ENCODE measurements around the gene S100A4.
A peak's percentile ranks its signal among the peaks of the same experiment; 100 is the strongest.

The S100A4 gene

GRCh38 chr1:153537376-153537730, 8.3 kb downstream of the S100A4 start:
- Histone ChIP-seq H3K27me3 (ENCODE audit: insufficient read depth, low read length) (peaks cover 6% of the 10 kb centered on the region; the same call in 1 of the 2 replicates), H3K4me1 (ENCODE audit: insufficient read depth, low read length) (peaks cover 30% of the 10 kb centered on the region), H3K9me3 (ENCODE audit: insufficient read depth, low read depth, low read length) (no peaks in the 10 kb centered on the region), H3K4me3 (ENCODE audit: low read length) (no peak overlapping the region), H3K9ac (ENCODE audit: low read depth, low read length) (no peak overlapping the region), H3K27ac (ENCODE audit: low read depth, low read length) (no peak overlapping the region), H3K36me3 (ENCODE audit: insufficient read depth, low read length) (no peaks in the 10 kb centered on the region)
- WGBS, result 94% methylated on average over 6 of the region's 6 CpGs

- 85% methylated on average over 9 of the region's 9 CpGs for WGBS
- Histone ChIP-seq H3K27me3 (ENCODE audit: insufficient read depth, low read length) (peaks cover 6% of the 10 kb centered on the region; the same call in 1 of the 2 replicates), H3K4me3 (ENCODE audit: low read length) (no peak overlapping the region), H3K9me3 (ENCODE audit: insufficient read depth, low read depth, low read length) (no peaks in the 10 kb centered on the region), H3K4me1 (ENCODE audit: insufficient read depth, low read length) (peaks cover 35% of the 10 kb centered on the region), H3K27ac (ENCODE audit: low read depth, low read length) (no peak overlapping the region), H3K9ac (ENCODE audit: low read depth, low read length) (no peak overlapping the region), H3K36me3 (ENCODE audit: insufficient read depth, low read length) (no peaks in the 10 kb centered on the region)
Observed at GRCh38 chr1:153536671-153537375, 8.8 kb downstream of the S100A4 start.

DNA sequence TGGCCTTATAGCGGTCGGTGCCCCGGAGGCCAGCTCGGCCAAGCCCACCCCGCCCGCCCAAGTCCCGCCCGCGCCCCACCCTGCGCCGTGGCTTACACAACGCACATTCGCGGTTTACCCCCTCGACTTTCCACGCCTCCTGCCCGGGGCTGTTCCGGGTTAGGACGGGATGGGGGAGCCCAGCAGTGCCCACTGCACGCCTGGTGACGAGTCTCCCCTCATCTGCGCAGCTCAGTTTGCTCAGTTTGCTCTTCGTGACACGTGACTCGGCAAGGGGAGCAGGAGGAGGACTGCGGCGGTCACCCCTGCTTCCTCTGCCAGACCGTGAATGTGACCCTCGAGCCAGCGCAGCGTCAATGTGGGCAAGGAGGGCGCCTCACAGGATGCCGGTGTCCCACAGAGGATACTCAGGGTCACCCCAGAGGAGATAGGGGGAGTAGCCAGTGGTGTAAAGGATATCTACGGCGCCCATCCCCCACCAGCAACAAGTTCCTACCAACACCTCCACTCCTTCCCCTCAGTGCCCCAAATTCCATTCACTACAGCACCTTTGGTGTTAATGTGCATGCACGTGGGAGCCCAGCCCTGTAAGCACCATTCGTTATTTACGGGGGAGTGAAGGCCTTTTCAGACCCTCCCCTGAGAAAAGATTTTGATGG, 9.5 kb downstream of the S100A4 start:
- no peak overlapping the region for H3K27ac ChIP-seq (ENCODE audit: low read depth, low read length)
- H3K27me3 ChIP-seq (ENCODE audit: insufficient read depth, low read length), result peaks cover 6% of the 10 kb centered on the region; the same call in 1 of the 2 replicates
- peak overlapping the region; percentile 45 for H3K4me3 ChIP-seq (ENCODE audit: low read length)
- no peaks in the 10 kb centered on the region for H3K36me3 ChIP-seq (ENCODE audit: insufficient read depth, low read length)
- WGBS, result 63% methylated on average over 37 of the region's 38 CpGs
- H3K9me3 ChIP-seq (ENCODE audit: insufficient read depth, low read depth, low read length), result no peaks in the 10 kb centered on the region
- H3K4me1 ChIP-seq (ENCODE audit: insufficient read depth, low read length), result peaks cover 35% of the 10 kb centered on the region
- H3K9ac ChIP-seq (ENCODE audit: low read depth, low read length), result no peak overlapping the region

DNA sequence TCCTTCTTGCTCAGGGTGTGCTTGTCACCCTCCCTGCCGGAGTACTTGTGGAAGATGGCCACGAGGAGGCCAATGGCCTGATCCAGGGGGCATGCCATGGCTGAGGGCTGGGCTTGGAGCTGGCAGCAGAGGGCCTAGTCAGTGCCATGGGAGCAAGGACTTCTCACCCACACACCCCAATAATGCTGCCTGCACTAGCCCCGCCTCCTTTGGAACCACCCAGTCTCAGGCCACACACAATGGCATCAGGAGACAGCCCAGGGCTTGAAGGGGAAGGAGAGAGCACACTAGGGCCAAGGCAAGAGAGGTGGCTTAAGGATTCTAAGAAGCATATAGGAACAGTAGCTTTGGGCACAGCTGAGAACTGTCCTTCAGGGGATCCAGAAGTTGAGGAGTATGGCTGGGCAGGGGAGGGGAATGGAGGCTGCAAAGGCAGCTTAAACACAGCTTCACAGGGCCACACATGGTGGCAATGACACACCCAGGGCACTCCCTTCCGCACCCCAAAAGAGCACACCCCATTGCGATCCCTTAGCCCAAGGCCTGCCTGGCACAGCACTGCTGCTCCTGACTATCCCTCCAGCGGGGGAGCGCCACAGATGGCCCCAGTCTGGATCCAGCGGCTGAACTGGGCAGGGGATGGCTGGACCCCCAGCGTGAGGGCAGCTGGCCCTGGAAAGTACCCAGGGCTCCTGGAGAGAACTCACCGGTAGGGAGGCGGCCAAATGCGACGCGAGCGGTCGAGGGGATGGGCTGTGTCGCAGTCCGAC, 10.2 kb downstream of the S100A4 start, which contains the start of gene S100A6:
Gene S100A6, minus strand, starts transcription at position 750 of the 770 bp plus-strand sequence. Its CDS starts 652 bp downstream, at position 98.
- Histone ChIP-seq H3K27ac (ENCODE audit: low read depth, low read length) (no peak within 1 kb of the TSS), H3K9ac (ENCODE audit: low read depth, low read length) (no peak within 1 kb of the TSS; the same call in 1 of the 2 replicates), H3K9me3 (ENCODE audit: insufficient read depth, low read depth, low read length) (no peaks in the 10 kb centered on the region), H3K4me1 (ENCODE audit: insufficient read depth, low read length) (peaks cover 35% of the 10 kb centered on the region), H3K4me3 (ENCODE audit: low read length) (peak within 1 kb of the TSS; percentile 45), H3K36me3 (ENCODE audit: insufficient read depth, low read length) (no peaks in the 10 kb centered on the region), H3K27me3 (ENCODE audit: insufficient read depth, low read length) (peaks cover 6% of the 10 kb centered on the region; the same call in 1 of the 2 replicates)
- WGBS, result 70% methylated on average over 18 of the region's 18 CpGs

- Histone ChIP-seq H3K4me1 (ENCODE audit: insufficient read depth, low read length) (peaks cover 35% of the 10 kb centered on the region), H3K36me3 (ENCODE audit: insufficient read depth, low read length) (no peaks in the 10 kb centered on the region), H3K4me3 (ENCODE audit: low read length) (peak overlapping the region; percentile 25; the same call in 1 of the 2 replicates), H3K9me3 (ENCODE audit: insufficient read depth, low read depth, low read length) (no peaks in the 10 kb centered on the region), H3K9ac (ENCODE audit: low read depth, low read length) (no peak overlapping the region), H3K27ac (ENCODE audit: low read depth, low read length) (no peak overlapping the region), H3K27me3 (ENCODE audit: insufficient read depth, low read length) (peaks cover 6% of the 10 kb centered on the region; the same call in 1 of the 2 replicates)
- 92% methylated on average over 3 of the region's 3 CpGs for WGBS
Observed at GRCh38 chr1:153534925-153535241, 10.7 kb downstream of the S100A4 start.

GRCh38 chr1:153534226-153534924, 11.2 kb downstream of the S100A4 start:
- Histone ChIP-seq H3K27me3 (ENCODE audit: insufficient read depth, low read length) (peaks cover 6% of the 10 kb centered on the region; the same call in 1 of the 2 replicates), H3K9me3 (ENCODE audit: insufficient read depth, low read depth, low read length) (no peaks in the 10 kb centered on the region), H3K36me3 (ENCODE audit: insufficient read depth, low read length) (no peaks in the 10 kb centered on the region), H3K27ac (ENCODE audit: low read depth, low read length) (no peak overlapping the region), H3K4me3 (ENCODE audit: low read length) (no peak overlapping the region), H3K9ac (ENCODE audit: low read depth, low read length) (no peak overlapping the region), H3K4me1 (ENCODE audit: insufficient read depth, low read length) (peaks cover 35% of the 10 kb centered on the region)
- 90% methylated on average over 7 of the region's 7 CpGs for WGBS

DNA sequence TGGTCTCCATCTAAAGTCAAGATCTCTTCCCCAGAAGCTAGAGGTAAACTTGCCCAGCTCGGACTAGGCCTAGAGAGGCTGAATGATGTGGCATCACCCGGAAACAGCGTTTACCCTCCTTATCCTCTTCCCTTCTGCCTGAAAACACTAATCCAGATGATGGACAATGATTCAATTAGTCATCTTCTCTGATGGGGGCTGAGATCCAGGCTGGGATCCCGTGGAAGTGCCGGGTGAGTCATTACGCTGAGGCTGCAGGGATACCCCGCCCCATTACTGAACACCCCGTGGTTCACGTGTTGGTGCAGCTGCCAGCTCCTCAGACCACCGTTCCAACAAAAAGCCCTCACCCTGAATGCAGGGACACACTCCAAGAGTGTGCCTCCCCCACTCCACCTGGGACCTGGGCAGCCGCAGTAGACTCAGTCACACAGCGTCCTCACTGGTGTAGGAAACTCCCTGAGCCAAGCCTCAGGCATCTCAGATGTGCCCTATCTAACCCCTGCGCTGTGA, 11.9 kb downstream of the S100A4 start:
- H3K4me3 ChIP-seq (ENCODE audit: low read length), result peak overlapping the region; percentile 47
- peaks cover 6% of the 10 kb centered on the region; the same call in 1 of the 2 replicates for H3K27me3 ChIP-seq (ENCODE audit: insufficient read depth, low read length)
- H3K4me1 ChIP-seq (ENCODE audit: insufficient read depth, low read length), result peaks cover 35% of the 10 kb centered on the region
- WGBS, result 78% methylated on average over 13 of the region's 13 CpGs
- no peaks in the 10 kb centered on the region for H3K36me3 ChIP-seq (ENCODE audit: insufficient read depth, low read length)
- H3K27ac ChIP-seq (ENCODE audit: low read depth, low read length), result no peak overlapping the region
- H3K9ac ChIP-seq (ENCODE audit: low read depth, low read length), result no peak overlapping the region
- H3K9me3 ChIP-seq (ENCODE audit: insufficient read depth, low read depth, low read length), result no peaks in the 10 kb centered on the region

- Histone ChIP-seq H3K4me3 (ENCODE audit: low read length) (peak overlapping the region; percentile 47), H3K27me3 (ENCODE audit: insufficient read depth, low read length) (peaks cover 6% of the 10 kb centered on the region; the same call in 1 of the 2 replicates), H3K27ac (ENCODE audit: low read depth, low read length) (no peak overlapping the region), H3K36me3 (ENCODE audit: insufficient read depth, low read length) (no peaks in the 10 kb centered on the region), H3K9ac (ENCODE audit: low read depth, low read length) (no peak overlapping the region), H3K4me1 (ENCODE audit: insufficient read depth, low read length) (peaks cover 29% of the 10 kb centered on the region), H3K9me3 (ENCODE audit: insufficient read depth, low read depth, low read length) (no peaks in the 10 kb centered on the region)
- 11% methylated on average over 34 of the region's 34 CpGs for WGBS
Observed at GRCh38 chr1:153532769-153533599, 12.6 kb downstream of the S100A4 start.

DNA sequence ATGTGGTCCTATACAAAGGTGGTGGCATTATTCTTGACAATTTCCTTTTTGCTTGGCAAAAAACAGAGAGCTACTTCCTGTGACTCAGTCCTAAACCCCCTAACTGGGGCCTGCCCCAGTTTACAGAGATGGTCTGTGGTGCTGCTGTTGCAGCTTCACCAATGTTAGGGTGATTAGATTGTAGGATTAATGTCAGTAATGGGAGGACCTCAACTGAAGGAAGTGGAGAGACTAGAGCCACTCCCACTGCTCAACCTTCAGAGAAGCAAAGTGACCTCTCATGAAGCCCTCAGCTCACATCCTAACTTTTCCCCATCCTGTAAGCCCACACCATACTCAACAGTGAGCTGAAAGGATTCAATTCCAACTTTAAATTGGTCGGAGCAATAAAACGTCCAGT, 13.4 kb downstream of the S100A4 start:
- no peak overlapping the region for H3K9ac ChIP-seq (ENCODE audit: low read depth, low read length)
- H3K27ac ChIP-seq (ENCODE audit: low read depth, low read length), result no peak overlapping the region
- H3K36me3 ChIP-seq (ENCODE audit: insufficient read depth, low read length), result no peaks in the 10 kb centered on the region
- H3K4me1 ChIP-seq (ENCODE audit: insufficient read depth, low read length), result peaks cover 36% of the 10 kb centered on the region
- WGBS, result 88% methylated on average over 2 of the region's 2 CpGs
- H3K27me3 ChIP-seq (ENCODE audit: insufficient read depth, low read length), result peaks cover 6% of the 10 kb centered on the region; the same call in 1 of the 2 replicates
- no peak overlapping the region for H3K4me3 ChIP-seq (ENCODE audit: low read length)
- no peaks in the 10 kb centered on the region for H3K9me3 ChIP-seq (ENCODE audit: insufficient read depth, low read depth, low read length)

- H3K4me3 ChIP-seq (ENCODE audit: low read length), result no peak overlapping the region
- no peaks in the 10 kb centered on the region for H3K9me3 ChIP-seq (ENCODE audit: insufficient read depth, low read depth, low read length)
- H3K9ac ChIP-seq (ENCODE audit: low read depth, low read length), result no peak overlapping the region
- H3K27me3 ChIP-seq (ENCODE audit: insufficient read depth, low read length), result peaks cover 6% of the 10 kb centered on the region; the same call in 1 of the 2 replicates
- peaks cover 41% of the 10 kb centered on the region for H3K4me1 ChIP-seq (ENCODE audit: insufficient read depth, low read length)
- H3K36me3 ChIP-seq (ENCODE audit: insufficient read depth, low read length), result no peaks in the 10 kb centered on the region
- no peak overlapping the region for H3K27ac ChIP-seq (ENCODE audit: low read depth, low read length)
- WGBS, result 84% methylated on average over 3 of the region's 3 CpGs
Observed at GRCh38 chr1:153531638-153532037, 14.0 kb downstream of the S100A4 start.
